ENCODE results near the gene HOXB9.

HOXB9 gene

DNA sequence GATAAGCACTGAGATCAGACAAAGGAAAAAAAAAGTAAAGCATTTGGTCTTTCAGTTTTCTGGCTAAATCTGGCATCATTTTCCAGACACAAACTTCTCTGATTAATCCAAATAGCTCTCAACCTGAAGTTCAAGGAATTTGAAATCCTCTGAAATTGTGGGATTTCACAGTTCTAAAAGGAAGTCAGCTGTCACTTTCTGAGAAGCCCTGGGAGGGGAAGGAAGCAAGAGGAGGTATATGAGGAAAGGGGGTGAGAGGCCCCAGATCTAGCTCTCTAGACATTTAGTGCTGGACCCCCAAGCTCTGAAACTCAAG is 17.5 kb upstream of the HOXB9 start:
- no peak for TF ChIP-seq ZNF274 (IDR thresholded peaks at IDR 0.05; ENCODE audit: low read depth, low read length)
- no peak overlapping the region for H3K4me3 ChIP-seq (ENCODE audit: low read length)

DNA sequence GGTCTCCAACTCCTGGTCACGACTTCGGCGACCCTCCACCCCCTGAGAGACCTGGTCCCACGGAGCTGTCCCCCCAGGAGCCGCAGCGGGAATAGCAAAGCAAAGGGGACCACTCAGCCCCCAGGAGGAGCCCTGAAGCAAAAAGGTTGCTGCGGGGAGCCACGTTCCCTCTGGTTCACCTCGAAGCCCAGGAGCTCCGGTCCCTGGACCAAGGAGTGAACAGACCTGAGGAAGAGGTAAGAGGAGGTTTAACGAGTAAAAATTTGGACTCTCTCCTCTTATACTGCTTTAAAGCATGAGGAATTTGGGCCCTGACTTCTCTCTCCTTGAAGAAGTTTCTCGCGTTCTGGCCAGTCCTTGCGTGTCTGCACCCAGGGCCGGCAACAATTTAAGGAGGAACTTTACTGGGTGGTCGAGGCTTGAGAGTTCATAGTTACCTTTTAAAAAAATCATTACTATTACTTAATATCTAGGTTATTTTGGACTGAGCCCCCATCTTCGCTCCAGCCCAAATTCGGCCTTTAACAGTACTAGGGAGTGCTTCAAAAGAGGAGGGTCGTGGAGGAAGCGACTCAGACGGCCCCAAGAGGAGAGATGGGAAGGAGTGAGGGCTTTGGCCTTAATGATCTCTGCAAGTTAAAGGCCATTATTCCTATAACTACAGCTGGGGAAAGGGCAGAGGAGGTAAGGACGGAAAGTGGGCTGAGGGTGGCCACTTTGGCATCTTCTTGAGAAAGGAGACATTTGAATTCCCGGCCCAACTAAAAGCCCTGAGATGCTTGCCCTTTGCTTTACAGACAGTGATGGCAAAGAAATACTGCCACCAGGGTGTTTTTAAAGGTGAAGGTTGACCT is 16.9 kb upstream of the HOXB9 start:
- H3K4me3 ChIP-seq (ENCODE audit: low read length), result no peak overlapping the region
- TF ChIP-seq ZNF274 (IDR thresholded peaks at IDR 0.05; ENCODE audit: low read depth, low read length), result no peak

DNA sequence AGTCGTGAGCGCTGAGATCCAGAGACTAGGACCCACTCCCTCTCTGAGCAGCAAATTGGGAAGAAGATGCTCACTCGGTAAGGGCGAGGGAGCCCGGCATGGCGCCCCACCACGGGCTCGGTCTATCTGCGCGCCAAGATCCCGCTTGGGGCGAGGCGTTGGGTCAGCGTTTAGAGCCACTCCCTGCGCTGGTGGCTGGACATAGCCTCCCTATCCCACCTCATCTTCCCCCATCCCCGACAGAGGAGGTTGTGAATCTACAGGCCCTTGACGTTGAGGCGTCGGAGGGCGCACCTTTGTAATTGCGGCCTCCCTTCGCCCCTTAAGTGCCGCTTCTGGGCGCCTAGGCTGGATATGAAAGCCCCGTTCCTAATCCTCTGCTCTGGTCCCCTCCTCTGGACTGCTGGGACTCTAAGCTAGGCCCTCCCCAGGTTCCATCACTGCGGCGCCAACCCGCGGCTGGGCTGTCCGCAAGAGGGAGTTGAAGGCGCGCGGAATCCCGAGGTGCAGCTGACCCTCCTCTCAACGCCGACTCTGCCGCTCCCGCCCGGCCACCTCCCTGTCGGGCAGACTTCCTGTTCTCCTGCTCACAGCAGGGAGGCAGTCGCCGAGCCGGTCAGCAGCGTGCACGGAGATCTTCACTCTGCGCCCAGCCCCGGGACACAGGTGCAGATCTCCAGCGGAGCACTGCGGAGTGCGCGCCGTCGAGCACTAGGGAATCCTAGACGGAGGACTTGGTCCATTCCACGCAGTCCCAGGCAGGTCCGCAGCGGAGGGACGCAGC is 16.1 kb upstream of the HOXB9 start:
- no peak overlapping the region for H3K4me3 ChIP-seq (ENCODE audit: low read length)
- TF ChIP-seq ZNF274 (IDR thresholded peaks at IDR 0.05; ENCODE audit: low read depth, low read length), result no peak

DNA sequence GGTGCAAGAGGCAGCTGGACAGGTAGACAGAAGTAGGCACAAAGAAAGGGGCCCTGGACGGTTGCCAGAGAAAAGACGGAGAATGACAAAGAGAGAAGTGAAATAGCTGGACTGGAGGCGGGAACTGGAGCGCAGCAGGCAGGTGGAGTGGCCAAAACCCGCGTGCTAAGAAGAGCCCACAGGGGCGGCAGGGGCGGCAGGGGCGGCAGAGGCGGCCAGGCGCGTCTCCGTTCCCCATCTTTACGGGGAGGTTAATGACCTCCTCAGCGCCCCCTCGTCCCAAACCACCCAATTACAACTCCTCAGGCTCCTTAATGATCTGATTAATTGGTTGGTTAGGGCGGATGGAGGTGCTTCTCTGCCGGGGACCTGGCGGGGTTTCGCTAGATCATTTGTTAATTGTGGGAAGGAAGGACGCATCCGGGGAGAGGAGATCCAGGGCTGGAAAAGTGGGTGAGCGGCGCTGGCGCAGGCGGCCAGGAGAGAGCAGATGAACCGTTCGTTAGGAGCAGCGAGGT is 15.4 kb upstream of the HOXB9 start:
- no peak overlapping the region for H3K4me3 ChIP-seq (ENCODE audit: low read length)
- no peak for TF ChIP-seq ZNF274 (IDR thresholded peaks at IDR 0.05; ENCODE audit: low read depth, low read length)

DNA sequence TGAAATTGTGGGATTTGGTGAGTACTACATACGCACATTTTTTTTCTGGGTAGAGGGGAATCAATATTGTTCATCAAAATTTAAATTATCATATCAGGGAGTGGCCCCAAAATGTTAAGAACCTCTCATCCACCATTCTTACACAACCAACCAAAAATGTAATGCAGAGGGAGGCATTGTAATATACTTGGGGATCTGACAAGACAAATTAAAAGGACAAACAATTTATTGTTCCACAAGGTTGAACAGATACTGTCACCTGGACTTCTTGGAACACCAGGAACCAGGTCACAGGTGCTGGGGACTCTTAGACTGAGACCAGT is 14.7 kb upstream of the HOXB9 start:
- no peak for TF ChIP-seq ZNF274 (IDR thresholded peaks at IDR 0.05; ENCODE audit: low read depth, low read length)
- H3K4me3 ChIP-seq (ENCODE audit: low read length), result no peak overlapping the region

DNA sequence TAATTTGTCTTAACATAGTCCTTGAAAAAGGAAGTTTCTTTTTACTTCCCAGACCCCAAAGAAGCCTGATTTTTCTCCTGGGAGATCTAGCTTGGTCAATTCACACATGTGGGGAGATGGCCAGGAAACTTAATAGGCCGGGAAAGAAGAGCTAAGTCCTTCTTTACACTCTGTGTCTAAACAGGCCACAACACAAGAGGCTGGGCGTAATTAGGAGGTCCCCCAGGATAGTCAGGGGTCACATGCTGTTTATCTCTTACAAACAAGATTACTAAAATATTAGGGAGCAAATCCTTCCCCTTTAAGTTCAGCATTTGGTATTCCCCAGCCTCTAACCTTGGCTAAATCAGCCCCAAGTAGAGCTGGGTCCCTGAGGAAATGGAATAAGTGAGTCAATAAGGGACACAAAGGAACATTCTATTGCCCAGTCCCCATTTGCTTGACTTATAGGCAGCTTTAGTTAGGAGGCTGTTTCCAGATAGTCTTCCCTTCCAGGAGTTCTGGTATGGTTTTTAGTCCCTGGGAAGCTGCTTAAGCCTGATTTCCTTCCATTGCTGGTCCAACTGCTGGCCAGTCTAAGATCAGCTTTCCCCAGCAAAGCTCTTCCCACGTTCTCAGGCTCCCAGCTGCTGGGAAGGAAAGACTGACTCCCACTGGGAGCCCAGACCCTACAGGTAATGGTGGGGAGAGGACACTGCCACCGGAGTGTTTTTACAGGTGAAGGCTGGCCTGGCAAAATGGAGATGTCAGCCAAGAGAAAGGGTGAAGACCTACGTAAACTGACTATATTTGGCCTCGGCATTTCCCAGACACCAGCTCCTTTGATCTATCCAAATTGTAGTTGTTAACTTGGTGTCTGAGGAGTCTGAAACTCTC is 14.1 kb upstream of the HOXB9 start:
- no peak for TF ChIP-seq ZNF274 (IDR thresholded peaks at IDR 0.05; ENCODE audit: low read depth, low read length)
- no peak overlapping the region for H3K4me3 ChIP-seq (ENCODE audit: low read length)

DNA sequence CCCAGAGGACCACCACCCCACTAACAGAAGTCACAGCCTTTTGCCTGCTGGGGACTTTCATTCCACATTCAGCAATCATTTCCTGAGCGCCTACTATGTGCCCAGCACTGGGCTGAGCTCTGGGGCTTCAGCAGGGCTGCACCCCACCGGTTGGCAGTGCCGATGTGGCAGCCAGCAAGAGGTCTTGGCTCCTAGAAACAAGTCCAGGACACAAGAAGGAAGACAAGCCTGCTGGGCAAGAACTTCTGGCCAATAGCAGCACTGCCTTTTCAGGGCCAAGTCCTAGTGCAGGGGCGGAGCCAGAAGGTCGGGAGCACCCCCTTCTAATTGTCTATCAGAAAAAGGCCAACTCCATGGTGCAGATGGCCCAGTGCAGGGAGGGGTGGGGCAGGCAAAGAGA is 13.0 kb upstream of the HOXB9 start:
- no peak for TF ChIP-seq ZNF274 (IDR thresholded peaks at IDR 0.05; ENCODE audit: low read depth, low read length)
- H3K4me3 ChIP-seq (ENCODE audit: low read length), result no peak overlapping the region

DNA sequence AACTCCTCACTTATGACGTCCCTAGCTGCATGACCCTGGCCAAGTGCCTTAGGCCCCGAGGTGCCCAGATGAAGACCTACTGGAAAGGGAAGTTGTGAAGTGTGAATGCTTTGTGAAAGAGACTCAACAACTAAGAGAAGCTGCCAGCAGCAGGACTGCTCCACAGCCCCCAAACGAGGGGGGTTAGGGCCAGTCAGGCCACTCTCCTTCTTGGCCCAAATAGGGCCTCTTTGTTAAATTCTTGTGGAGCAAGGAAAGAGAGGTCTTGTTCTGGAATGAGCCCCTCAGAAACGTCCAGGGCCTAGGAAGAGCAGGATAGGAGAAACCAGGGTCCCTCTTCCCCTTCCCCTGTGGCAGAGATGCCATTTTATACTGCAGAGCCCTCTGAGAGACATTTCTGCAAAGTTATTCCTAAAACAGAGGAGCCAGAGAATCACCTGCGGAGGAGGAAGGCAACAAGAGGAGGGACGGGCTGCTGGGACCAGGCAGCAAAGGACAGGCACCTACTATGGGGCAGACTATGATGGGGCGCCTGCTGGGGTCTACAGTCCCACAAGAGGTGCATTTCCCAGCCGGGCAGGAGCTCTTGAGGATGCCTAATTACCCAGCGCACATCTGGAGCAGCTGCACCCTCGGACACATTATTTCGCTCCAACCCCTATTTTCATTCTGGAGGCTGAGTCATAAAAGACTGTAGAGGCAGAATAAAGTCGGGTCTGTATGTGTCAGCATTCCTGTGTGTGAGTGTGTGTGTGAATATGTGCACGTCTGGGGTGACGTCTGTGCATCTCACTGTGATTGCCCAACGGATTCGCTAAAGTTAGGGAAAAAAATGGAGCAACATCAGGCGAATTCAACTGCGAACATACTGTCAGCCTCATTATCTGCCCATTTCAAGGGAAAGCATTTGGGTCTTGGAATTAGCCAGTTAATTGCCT is 11.4 kb upstream of the HOXB9 start:
- no peak overlapping the region for H3K4me3 ChIP-seq (ENCODE audit: low read length)
- no peak for TF ChIP-seq ZNF274 (IDR thresholded peaks at IDR 0.05; ENCODE audit: low read depth, low read length)

DNA sequence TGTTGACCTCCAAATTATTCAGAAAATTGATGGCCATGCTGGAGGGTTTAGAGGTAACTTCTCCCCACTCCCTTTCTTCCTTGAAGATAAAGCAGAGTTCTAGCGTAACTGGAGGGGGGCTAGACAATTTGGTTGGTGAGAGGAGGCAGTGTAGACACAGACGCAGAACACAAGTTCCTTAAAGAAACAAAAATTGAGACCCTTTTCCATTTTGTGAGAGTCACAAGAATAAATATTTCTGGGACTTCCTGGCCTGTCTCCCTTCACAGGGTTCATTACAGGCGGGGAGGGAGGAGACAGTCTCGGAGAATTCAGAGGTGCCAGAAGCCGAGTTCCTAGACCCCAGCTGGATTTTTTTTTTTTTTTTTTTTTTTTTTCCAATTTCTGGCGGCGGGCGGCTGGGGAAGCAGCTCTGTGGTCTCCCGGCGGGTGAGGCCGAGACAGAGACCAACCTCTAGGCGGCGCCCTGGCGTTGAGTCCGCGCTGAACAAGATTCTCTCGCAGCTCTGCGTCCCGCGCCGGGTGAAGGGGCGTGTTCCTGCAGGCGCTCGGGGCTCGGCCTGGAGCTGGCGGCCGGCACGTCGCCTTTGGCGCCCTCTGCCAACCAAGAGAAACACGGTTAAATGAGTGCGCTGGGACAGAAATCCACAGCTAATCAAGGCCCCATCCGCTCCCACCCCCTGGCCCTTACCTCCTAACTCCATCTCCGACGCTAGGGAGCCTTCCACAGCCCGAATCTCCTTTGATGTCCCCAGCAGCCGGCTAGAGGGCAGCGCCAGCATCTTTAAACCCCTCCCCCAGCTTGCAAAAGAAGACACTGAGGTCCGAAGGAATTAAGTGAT is 10.2 kb upstream of the HOXB9 start:
- no peak for TF ChIP-seq ZNF274 (IDR thresholded peaks at IDR 0.05; ENCODE audit: low read depth, low read length)
- no peak overlapping the region for H3K4me3 ChIP-seq (ENCODE audit: low read length)

DNA sequence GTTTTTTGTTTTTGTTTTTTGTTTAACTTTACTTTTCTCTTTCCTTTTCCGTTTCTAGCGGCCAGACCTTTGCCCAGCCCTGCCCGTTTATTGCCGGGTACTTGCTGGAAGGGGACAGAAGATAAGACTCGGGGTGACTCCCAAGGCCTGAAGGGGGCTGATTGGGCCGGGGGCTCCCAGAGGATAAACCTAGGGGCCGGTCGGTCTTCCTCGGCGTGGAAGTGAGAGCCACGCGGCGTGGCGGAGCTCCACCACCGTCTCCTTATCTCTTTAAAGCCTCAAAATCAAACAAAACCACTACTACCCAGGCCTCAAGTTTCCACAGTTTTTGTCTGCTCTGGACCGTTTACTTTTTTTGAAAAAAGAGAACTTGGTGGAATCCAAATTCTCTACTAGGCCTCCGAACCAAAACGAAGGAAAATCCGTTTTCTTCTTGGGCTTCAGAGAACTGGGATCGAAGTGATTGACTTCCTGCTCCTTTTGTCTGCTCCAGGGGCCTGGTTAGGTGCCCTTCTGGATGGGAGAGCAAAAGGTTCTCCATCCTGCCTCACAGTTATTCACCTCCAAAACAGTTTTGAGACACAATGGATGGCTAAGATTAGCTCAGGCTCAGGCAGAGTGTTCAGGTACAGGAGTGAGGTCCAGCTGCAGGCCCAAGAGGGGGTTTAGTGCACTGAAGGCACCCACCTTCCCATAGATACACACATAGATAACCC is 8.5 kb upstream of the HOXB9 start:
- H3K4me3 ChIP-seq (ENCODE audit: low read length), result no peak overlapping the region
- no peak for TF ChIP-seq ZNF274 (IDR thresholded peaks at IDR 0.05; ENCODE audit: low read depth, low read length)

DNA sequence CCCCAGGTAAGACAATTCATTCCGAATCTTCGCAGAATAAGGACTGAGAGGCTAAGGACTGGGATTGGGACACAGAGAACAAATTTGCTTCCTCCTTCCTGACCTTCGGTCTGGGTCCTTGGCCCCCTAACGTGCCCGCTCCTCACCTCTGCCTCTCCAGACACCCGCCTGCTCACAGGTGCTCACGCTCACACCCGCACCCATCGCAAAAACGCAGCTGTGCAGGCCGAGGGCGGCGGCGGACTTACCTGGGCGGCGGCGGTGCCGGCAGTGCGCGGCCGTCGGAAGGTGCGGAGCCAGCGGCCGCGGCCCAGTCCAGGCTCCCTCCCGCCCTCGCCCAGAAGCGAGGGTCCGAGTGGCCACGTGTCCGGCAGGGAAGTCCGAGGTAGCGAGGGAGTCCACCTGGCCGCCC is 7.1 kb upstream of the HOXB9 start:
- TF ChIP-seq ZNF274 (IDR thresholded peaks at IDR 0.05; ENCODE audit: low read depth, low read length), result no peak
- H3K4me3 ChIP-seq (ENCODE audit: low read length), result no peak overlapping the region
